Activated CD8-positive, alpha-beta T cell treated with anti-CD3 and anti-CD28 coated beads for 36 hours (primary cell): Measurements from ENCODE around the gene COL5A3. TPM values are rescaled to one million over a fixed set of nuclear protein-coding genes. Genes with fewer than 3 reads are reported as not detected.

Source experiments
- ATAC-seq: fragments of 200-7000 bp; cut with Tn5 transposase; one replicate; pipeline ENCODE4 v1.10.0; 2021; ENCODE audit warnings: mild to moderate bottlenecking, moderate library complexity
- CTCF ChIA-PET: fragments of 350-600 bp; sonication (Branson Sonifier 250); formaldehyde crosslinking; loops from one replicate; lab custom pipeline; 2021; ENCODE audit warnings: antibody characterized with exemption; lab: Charles Lee
- POLR2A ChIA-PET: fragments of 350-600 bp; sonication (Branson Sonifier 250); formaldehyde crosslinking; loops from one replicate; lab custom pipeline; 2021; ENCODE audit warnings: antibody characterized with exemption; lab: Charles Lee
- DNase-seq: peaks from one replicate; pipeline ENCODE4 v3.0.0-alpha.2; 2020
- H3K27ac Mint-ChIP-seq: one replicate; pipeline ENCODE4 v1.8.0; 2021; ENCODE audit warnings: mild to moderate bottlenecking, mixed read lengths
- H3K27me3 Mint-ChIP-seq: one replicate; pipeline ENCODE4 v1.8.0; 2021; ENCODE audit warnings: mixed read lengths
- H3K36me3 Mint-ChIP-seq: one replicate; pipeline ENCODE4 v1.8.0; 2021; ENCODE audit warnings: low read depth, mixed read lengths
- H3K4me1 Mint-ChIP-seq: one replicate; pipeline ENCODE4 v1.8.0; 2021; ENCODE audit warnings: low read depth, mixed read lengths
- H3K4me3 Mint-ChIP-seq: one replicate; pipeline ENCODE4 v1.8.0; 2021; ENCODE audit warnings: mild to moderate bottlenecking, moderate library complexity, mixed read lengths
- H3K9me3 Mint-ChIP-seq: one replicate; pipeline ENCODE4 v1.8.0; 2021; ENCODE audit warnings: mixed read lengths
- CTCF ChIP-seq: fragments of 200-600 bp; IDR thresholded peaks from one replicate; pipeline ENCODE4 v1.8.0; 2022; ENCODE audit warnings: antibody characterized with exemption, mild to moderate bottlenecking
- intact Hi-C: fragments of 100-400 bp; cut with micrococcal nuclease; formaldehyde crosslinking; loops from one replicate; pipeline ENCODE4 v1.10.0; 2022
- total RNA-seq, 2 experiments: library from RNA; stranded (reverse); gene quantifications; one replicate each; pipeline ENCODE4 v1.2.3, GENCODE V29; 2021

The COL5A3 gene
- total RNA-seq, 2 experiments from 2014 or later = 2.7 to 2.8 TPM

- DNase-seq (no peak), ATAC-seq (no peak)
- Mint-ChIP-seq H3K4me3 (no peak overlapping the region), H3K36me3 (no peaks in the 10 kb centered on the region), H3K4me1 (peaks cover 3% of the 10 kb centered on the region), H3K27ac (no peak overlapping the region), H3K27me3 (peaks cover 28% of the 10 kb centered on the region), H3K9me3 (no peaks in the 10 kb centered on the region)
- intact Hi-C loops = no loop called here
- TF ChIP-seq CTCF = no peak
- ChIA-PET POLR2A (no interaction called here), CTCF (no interaction called here)
Measured at GRCh38 chr19:9968820-9969687, 41.2 kb downstream of the COL5A3 start.

GRCh38 chr19:9967326-9967725 lies 43.0 kb downstream of the COL5A3 start:
- ATAC-seq (no peak), DNase-seq (no peak)
- TF ChIP-seq CTCF = no peak
- H3K9me3 Mint-ChIP-seq = no peaks in the 10 kb centered on the region
- no peaks in the 10 kb centered on the region for H3K36me3 Mint-ChIP-seq
- ChIA-PET CTCF (no interaction called here), POLR2A (no interaction called here)
- no peak overlapping the region for H3K27ac Mint-ChIP-seq
- H3K4me3 Mint-ChIP-seq = no peak overlapping the region
- peaks cover 3% of the 10 kb centered on the region for H3K4me1 Mint-ChIP-seq
- intact Hi-C loops = no loop called here
- peaks cover 34% of the 10 kb centered on the region for H3K27me3 Mint-ChIP-seq

- no peak for ATAC-seq
- intact Hi-C loops = no loop called here
- Mint-ChIP-seq H3K4me3 (no peak overlapping the region), H3K9me3 (no peaks in the 10 kb centered on the region), H3K36me3 (no peaks in the 10 kb centered on the region), H3K27ac (no peak overlapping the region), H3K27me3 (peaks cover 35% of the 10 kb centered on the region), H3K4me1 (peaks cover 3% of the 10 kb centered on the region)
- ChIA-PET POLR2A (no interaction called here), CTCF (interaction anchor here (1.6 kb wide), 1 partner anchor 34 kb away, joined by 3 read pairs; no protein-coding TSS in a partner anchor)
- no peak for TF ChIP-seq CTCF
- DNase-seq = no peak
Measured at GRCh38 chr19:9966448-9966847, 43.9 kb downstream of the COL5A3 start.

- Mint-ChIP-seq H3K27ac (no peak overlapping the region), H3K4me1 (peaks cover 3% of the 10 kb centered on the region), H3K9me3 (no peaks in the 10 kb centered on the region), H3K27me3 (peaks cover 34% of the 10 kb centered on the region), H3K4me3 (no peak overlapping the region), H3K36me3 (no peaks in the 10 kb centered on the region)
- ChIA-PET CTCF (interaction anchor here (1.6 kb wide), 1 partner anchor 34 kb away, joined by 3 read pairs; no protein-coding TSS in a partner anchor), POLR2A (no interaction called here)
- intact Hi-C loops = no loop called here
- TF ChIP-seq CTCF = no peak
- DNase-seq (no peak), ATAC-seq (no peak)
Measured at GRCh38 chr19:9966024-9966423, 44.3 kb downstream of the COL5A3 start.

- POLR2A ChIA-PET = interaction anchor here (0.5 kb wide), 1 partner anchor 58 kb away, joined by 3 read pairs; no protein-coding TSS in a partner anchor
- no peak for TF ChIP-seq CTCF
- CTCF ChIA-PET = interaction anchor here (1.8 to 3.1 kb wide), 2 partner anchors 37 to 65 kb away, joined by 7 to 11 read pairs; no protein-coding TSS in a partner anchor
Measured at GRCh38 chr19:9962623-9963290, 47.5 kb downstream of the COL5A3 start.

More at GRCh38 chr19:9962623-9963290, 47.5 kb downstream of the COL5A3 start:
- H3K4me3 Mint-ChIP-seq = no peak overlapping the region
- no peak for ATAC-seq
- H3K27ac Mint-ChIP-seq = no peak overlapping the region
- H3K4me1 Mint-ChIP-seq = peaks cover 3% of the 10 kb centered on the region
- peaks cover 31% of the 10 kb centered on the region for H3K27me3 Mint-ChIP-seq
- no peaks in the 10 kb centered on the region for H3K9me3 Mint-ChIP-seq
- no peaks in the 10 kb centered on the region for H3K36me3 Mint-ChIP-seq
- intact Hi-C loops = no loop called here
- no peak for DNase-seq
